GM19455 (cell line): ENCODE measurements around the gene NDUFV3.
"Not testable (repeated sequence)": the region's sequence is repeated elsewhere in the genome, so short reads cannot be mapped to it uniquely, and the experiment has no call there.

Source experiments
- ATAC-seq: cut with Tn5 transposase; IDR thresholded peaks from one replicate; pipeline ENCODE4 v1.9.1; 2021; ENCODE audit not compliant: unreplicated experiment

Gene NDUFV3

GRCh38 chr21:42892931-42893755, at the start of gene NDUFV3:
NDUFV3 (plus strand) TSS chr21:42893309; CDS start chr21:42893334, 25 bp downstream.
- peak; percentile 88 for ATAC-seq

- no peak for ATAC-seq
Observed at GRCh38 chr21:42844411-42845113, 48.5 kb upstream of the NDUFV3 start.

GRCh38 chr21:42845296-42845965, 47.7 kb upstream of the NDUFV3 start:
- ATAC-seq = no peak

GRCh38 chr21:42846221-42846620, 46.9 kb upstream of the NDUFV3 start:
- ATAC-seq = no peak

GRCh38 chr21:42847051-42847707, 45.9 kb upstream of the NDUFV3 start:
- no peak for ATAC-seq

- no peak for ATAC-seq
Observed at GRCh38 chr21:42847726-42848125, 45.4 kb upstream of the NDUFV3 start.

DNA sequence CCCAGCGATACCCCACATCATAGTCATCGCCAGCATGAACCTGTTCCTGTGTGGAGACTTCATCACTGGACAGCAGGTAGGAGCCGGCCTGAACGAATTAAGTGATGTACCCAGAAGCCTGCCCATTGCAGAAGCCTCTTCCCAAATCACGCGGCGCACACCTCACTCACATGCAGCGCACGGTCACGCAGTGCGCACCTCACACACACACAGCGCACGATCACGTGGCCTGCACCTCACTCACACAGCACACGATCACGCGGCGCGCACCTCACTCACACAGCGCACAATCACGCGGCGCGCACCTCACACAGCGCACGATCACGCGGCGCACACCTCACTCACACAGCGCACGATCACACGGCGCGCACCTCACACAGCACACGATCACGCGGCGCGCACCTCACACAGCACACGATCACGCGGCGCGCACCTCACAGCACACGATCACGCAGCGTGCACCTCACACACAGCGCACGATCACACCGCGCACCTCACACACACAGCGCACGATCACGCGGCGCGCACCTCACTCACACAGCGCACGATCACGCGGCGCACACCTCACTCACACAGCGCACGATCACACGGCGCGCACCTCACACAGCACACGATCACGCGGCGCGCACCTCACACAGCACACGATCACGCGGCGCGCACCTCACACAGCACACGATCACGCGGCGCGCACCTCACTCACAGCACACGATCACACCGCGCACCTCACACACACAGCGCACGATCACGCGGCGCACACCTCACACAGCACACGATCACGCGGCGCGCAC, 44.8 kb upstream of the NDUFV3 start:
- ATAC-seq = not testable (repeated sequence)

DNA sequence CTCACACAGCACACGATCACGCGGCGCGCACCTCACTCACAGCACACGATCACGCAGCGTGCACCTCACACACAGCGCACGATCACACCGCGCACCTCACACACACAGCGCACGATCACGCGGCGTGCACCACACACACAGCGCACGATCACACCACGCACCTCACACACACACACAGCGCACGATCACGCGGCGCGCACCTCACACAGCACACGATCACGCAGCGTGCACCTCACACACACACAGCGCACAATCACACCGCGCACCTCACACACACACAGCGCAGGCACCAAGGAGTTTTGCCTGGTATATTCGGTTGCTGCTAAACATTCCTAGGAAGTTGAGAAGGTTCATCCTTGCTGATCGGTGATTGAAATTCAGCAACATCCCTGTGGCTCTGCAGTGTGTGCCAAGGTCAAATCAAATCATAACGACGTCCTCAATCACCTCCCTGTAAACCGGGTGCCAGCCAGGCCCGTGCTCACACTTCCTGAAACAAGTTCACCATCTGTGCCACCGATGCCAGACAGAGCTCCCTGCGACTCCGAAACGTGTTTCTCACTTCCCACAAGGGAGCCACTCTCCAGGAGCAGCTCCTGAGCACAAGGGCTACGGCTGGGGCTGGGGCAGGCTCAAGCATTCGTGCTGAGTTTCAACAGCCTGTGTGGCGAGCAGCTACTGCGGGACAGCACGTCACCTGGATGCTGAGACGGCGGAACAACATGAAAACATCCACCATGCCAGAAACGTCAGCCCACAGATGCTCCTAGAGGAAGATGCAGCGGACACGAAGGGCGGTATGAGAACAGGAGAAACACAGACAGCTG, 44.0 kb upstream of the NDUFV3 start:
- ATAC-seq = no peak

DNA sequence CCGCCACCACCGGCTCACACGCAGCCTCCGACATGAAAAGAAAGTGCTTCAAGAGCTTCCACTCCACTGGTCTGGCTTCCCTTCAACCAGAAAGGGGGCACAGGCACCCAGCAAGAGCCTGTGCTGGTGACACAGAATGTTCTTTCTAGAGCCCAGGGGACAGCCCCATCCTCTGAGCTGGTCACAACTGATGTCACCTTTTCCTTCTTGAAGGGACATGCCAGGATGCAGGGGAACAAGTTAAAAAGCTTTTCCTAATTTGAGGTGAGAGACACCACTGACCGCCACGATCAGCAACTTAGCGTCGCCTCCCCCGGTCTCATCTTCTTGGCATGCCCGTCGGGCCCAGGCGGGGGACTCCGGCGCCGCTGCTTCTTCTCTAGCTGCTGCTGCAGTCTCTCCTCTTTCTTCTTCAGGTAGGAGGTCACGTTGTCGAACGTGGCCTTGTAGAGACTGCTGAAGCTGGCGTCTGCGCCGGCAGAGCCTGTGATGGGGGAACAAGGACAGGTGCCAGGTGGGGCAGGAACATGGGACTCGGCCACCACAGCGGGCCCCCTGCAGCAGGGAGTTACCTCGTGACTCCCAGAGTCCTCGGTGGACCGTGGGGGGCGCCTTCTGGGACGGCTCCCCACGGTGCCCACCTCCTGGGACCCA, 43.2 kb upstream of the NDUFV3 start:
- ATAC-seq = no peak

DNA sequence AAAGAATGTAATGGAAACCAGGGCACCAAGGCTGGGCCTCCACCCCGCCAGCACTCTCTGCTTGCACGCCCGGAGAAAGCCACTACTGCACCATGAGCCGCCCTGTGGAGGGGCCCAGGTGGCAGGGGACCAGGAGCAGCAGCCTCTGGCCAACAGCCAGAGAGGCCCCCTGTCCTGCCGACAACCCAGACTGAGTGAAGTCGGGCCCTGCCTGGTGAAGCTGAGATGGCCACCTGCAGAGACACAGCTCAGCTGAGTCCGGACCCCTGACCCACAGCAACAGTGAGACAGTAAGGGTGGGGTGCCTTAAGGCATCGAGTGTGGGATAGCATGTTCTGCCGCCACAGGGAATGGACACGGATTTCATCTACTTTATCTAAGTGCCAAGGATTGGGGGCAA, 42.6 kb upstream of the NDUFV3 start:
- no peak for ATAC-seq

DNA sequence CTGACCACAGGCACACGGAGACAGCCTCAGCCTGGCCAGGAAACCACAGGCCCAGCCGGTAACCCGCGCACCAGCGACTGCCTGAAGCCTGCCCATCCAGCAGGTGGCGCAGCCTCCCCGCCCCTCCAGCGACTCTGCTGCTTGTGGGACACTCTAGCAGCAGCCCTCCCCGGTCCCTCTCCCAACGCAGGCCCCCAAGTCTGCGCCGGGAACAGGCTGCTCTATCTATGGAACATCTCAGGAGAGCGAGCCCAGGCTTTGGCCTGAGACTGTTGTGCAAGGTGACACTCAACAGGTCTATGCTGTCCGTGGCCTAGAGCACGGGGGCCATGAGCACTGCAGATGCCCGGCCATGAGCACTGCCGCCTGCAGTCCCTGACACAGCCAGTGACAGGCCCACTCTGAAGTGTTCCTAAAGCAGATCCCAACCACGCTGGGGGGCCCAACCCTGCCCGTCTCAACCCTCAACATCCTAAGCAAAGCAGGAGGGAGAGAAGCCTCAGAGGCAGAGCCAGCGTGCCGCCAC, 42.2 kb upstream of the NDUFV3 start:
- no peak for ATAC-seq

DNA sequence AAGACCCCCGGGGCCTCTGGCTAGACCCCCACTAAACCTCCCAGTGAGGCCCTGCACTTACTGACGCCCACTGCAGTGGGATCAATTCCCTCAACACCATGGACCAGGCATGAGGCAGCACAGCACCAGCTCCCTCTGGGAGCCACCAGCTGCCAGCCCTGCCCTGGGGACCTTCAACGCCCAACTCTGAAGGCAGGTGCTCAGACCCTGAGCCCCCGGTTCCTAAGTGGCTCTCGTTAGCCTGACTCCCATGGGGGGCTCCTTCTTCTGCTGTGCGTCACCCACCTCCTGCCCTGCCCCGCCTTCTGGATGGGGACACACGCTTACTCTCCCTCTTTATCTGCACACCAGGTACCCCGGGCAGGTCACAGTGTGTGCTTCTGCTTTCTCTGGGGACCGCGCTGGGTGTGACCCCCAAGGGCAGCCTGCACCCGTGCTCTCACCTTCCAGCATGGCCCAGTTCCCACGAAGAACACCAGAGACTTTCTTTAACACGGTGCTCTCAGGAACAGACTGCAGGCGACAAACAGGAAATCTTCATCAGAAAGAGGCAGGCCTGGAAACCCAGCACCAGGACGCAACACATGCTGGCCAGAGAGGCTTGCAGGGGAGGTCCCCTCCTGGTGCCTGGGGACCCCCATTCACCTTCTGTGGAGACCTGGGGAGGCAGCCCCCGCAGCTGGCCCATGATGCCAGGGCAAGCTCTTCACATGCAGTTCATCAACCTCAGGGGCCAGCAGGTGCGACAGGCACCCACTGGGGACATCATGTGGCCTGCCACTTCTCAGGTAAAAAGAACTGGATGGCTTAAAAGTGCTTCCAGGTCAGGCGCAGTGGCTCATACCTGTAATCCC, 41.1 kb upstream of the NDUFV3 start:
- ATAC-seq = no peak

- ATAC-seq = no peak
Observed at GRCh38 chr21:42852925-42853570, 40.1 kb upstream of the NDUFV3 start.

DNA sequence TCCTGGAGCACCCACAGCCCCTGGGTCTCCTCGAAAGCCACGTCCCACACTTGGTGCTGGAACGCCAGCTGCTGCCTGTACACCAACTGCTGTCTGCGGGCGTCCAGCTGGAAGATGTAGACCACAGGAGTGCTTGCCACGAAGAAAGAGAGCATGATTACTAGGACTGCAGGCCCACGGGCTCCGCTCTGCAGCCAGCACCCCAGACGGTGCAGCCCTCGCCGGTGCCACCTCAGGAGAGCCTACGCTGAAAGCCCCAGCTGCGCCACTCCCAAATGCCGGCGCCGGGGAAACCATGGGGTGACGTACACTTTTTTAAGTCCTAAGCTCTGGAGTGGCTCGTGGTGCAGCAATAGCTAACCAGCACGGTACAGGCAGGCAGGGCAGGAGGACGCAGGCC, 39.5 kb upstream of the NDUFV3 start:
- ATAC-seq = no peak

- no peak for ATAC-seq
Observed at GRCh38 chr21:42854246-42855010, 38.7 kb upstream of the NDUFV3 start.

DNA sequence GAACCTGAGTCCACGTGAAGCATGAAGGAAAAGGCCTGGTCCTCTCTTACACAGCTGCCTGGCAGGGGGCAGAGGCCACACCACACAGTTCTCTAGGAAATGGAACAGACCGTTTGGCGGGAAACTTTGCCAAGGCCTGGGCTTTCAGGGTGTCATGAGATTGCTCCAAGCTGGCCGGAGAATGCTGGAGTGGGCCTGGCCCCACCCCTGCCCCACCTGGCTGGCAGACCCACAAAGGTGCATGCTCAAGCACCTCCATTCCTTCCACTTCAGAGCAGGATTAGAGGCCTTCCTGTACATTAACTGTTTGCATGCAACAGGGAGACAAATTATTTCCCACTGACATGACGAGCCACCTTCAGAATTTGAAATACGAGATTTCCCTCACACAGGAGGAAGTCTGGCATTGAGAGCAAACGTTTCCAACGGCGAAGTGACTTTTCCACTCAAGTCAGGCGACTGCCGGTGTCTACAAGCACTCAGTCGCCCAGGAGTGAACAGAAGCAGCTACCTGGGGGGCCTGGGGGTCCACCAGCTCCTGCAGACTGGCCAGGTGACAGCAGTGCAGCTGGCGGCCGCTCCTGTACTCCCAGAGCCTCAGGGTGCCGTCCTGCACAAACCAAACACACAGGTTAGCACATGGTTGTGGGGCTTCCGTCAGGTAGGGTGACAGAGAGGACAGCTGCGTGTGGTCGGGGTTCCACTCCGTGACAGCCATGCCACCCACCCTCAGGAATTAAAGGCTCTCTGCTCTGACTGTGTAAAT, 37.8 kb upstream of the NDUFV3 start:
- no peak for ATAC-seq
